NT2/D1 (cell line): Measurements from ENCODE around the gene MCCC1.

Experiments used
- SUZ12 ChIP-seq: IDR thresholded peaks from 2 replicates; pipeline ENCODE4 v1.6.1; 2011; ENCODE audit not compliant: insufficient read length, insufficient read depth; ENCODE audit errors: extremely low read depth
- YY1 ChIP-seq: IDR thresholded peaks from 2 replicates; pipeline ENCODE4 v1.6.1; 2011; ENCODE audit not compliant: insufficient read length, insufficient read depth

DNA sequence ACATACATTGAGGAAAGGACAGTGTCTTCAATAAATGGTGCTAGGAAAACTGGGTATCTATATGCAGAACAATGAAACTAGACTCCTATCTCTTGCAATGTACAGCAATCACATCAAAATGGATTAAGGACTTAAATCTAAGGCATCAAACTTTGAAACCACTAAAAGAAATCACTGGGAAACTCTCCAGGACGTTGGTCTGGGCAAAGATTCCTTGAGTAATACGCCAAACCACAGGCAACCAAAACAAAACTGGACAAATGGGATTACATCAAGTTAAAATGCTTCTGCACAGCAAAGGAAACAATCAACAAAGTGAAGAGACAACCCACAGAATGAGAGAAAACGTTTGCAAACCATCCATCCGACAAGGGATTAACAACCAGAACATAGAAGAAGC is 48.8 kb upstream of the MCCC1 start:
- TF ChIP-seq SUZ12 (no peak), YY1 (no peak)
